ENCODE measurements around the gene TP53TG5. TPM values are rescaled to one million over a fixed set of nuclear protein-coding genes. Genes with fewer than 3 reads are reported as not detected.

TP53TG5 gene
- total RNA-seq, 1 donor from 2014 or later: not detected

GRCh38 chr20:45347936-45348778 is 30.0 kb downstream of the TP53TG5 start, which contains the start of gene SDC4:
Gene SDC4, minus strand, starts transcription at chr20:45348424. Its CDS starts 40 bp downstream, at chr20:45348384.
- Mint-ChIP-seq H3K36me3 (ENCODE audit: low read depth) (no peaks in the 10 kb centered on the region), H3K4me3 (peak within 1 kb of the TSS; percentile 87), H3K9me3 (no peaks in the 10 kb centered on the region), H3K4me1 (peaks cover 20% of the 10 kb centered on the region), H3K27ac (ENCODE audit: unreplicated experiment) (peak within 1 kb of the TSS; percentile 65), H3K27me3 (ENCODE audit: low read depth) (peaks cover 11% of the 10 kb centered on the region)
- TF ChIP-seq CTCF (conservative IDR thresholded peaks at IDR 0.05): no peak
- DNase-seq (ENCODE audit: low read depth, low spot score): peak; percentile 31

GRCh38 chr20:45347297-45347935 is 30.7 kb downstream of the TP53TG5 start:
- Mint-ChIP-seq H3K9me3 (no peaks in the 10 kb centered on the region), H3K36me3 (ENCODE audit: low read depth) (no peaks in the 10 kb centered on the region), H3K4me1 (peaks cover 27% of the 10 kb centered on the region), H3K27me3 (ENCODE audit: low read depth) (peaks cover 11% of the 10 kb centered on the region), H3K4me3 (peak overlapping the region; percentile 87), H3K27ac (ENCODE audit: unreplicated experiment) (peak overlapping the region; percentile 65)
- TF ChIP-seq CTCF (conservative IDR thresholded peaks at IDR 0.05): no peak
- no peak for DNase-seq (ENCODE audit: low read depth, low spot score)

- H3K4me1 Mint-ChIP-seq: peaks cover 33% of the 10 kb centered on the region
- no peaks in the 10 kb centered on the region for H3K36me3 Mint-ChIP-seq (ENCODE audit: low read depth)
- no peaks in the 10 kb centered on the region for H3K9me3 Mint-ChIP-seq
- peak overlapping the region; percentile 87 for H3K4me3 Mint-ChIP-seq
- no peak for DNase-seq (ENCODE audit: low read depth, low spot score)
- peaks cover 9% of the 10 kb centered on the region for H3K27me3 Mint-ChIP-seq (ENCODE audit: low read depth)
- TF ChIP-seq CTCF (conservative IDR thresholded peaks at IDR 0.05): no peak
- no peak overlapping the region for H3K27ac Mint-ChIP-seq (ENCODE audit: unreplicated experiment)
Measured at GRCh38 chr20:45346851-45347250, 31.3 kb downstream of the TP53TG5 start.

- H3K4me3 Mint-ChIP-seq: peak overlapping the region; percentile 87
- H3K27me3 Mint-ChIP-seq (ENCODE audit: low read depth): peaks cover 9% of the 10 kb centered on the region
- H3K27ac Mint-ChIP-seq (ENCODE audit: unreplicated experiment): no peak overlapping the region
- peaks cover 36% of the 10 kb centered on the region for H3K4me1 Mint-ChIP-seq
- no peak for DNase-seq (ENCODE audit: low read depth, low spot score)
- H3K9me3 Mint-ChIP-seq: no peaks in the 10 kb centered on the region
- TF ChIP-seq CTCF (conservative IDR thresholded peaks at IDR 0.05): no peak
- H3K36me3 Mint-ChIP-seq (ENCODE audit: low read depth): no peaks in the 10 kb centered on the region
Measured at GRCh38 chr20:45346291-45346718, 31.8 kb downstream of the TP53TG5 start.

- Mint-ChIP-seq H3K4me3 (peak overlapping the region; percentile 70), H3K36me3 (ENCODE audit: low read depth) (no peaks in the 10 kb centered on the region), H3K9me3 (no peaks in the 10 kb centered on the region), H3K27ac (ENCODE audit: unreplicated experiment) (no peak overlapping the region), H3K4me1 (peaks cover 44% of the 10 kb centered on the region), H3K27me3 (ENCODE audit: low read depth) (peaks cover 9% of the 10 kb centered on the region)
- no peak for DNase-seq (ENCODE audit: low read depth, low spot score)
- no peak for TF ChIP-seq CTCF (conservative IDR thresholded peaks at IDR 0.05)
Measured at GRCh38 chr20:45345104-45345936, 32.8 kb downstream of the TP53TG5 start.
